Activated T-helper 2 cell treated with anti-CD3 and anti-CD28 coated beads, Interferon-gamma antibody, Interleukin-2, Interleukin-4, amounts not matched to agents 10 μg/mL and 5 μg/mL and 100 μg/mL, durations not matched to agents 14 hours and 24 hours and 36 hours (primary cell): Measurements from ENCODE around the gene SIRT2. TPM values are rescaled to one million over a fixed set of nuclear protein-coding genes. Genes with fewer than 3 reads are reported as not detected.
"Not testable (repeated sequence)": the region's sequence is repeated elsewhere in the genome, so short reads cannot be mapped to it uniquely, and the experiment has no call there.

Source experiments
- DNase-seq: peaks from one replicate; pipeline ENCODE4 v3.0.0; 2021; ENCODE audit warnings: low spot score
- H3K27ac Mint-ChIP-seq: one replicate; pipeline ENCODE4 v1.8.0; 2021; ENCODE audit warnings: mixed read lengths
- H3K27me3 Mint-ChIP-seq: one replicate; pipeline ENCODE4 v1.8.0; 2021; ENCODE audit warnings: low read depth, mixed read lengths
- H3K36me3 Mint-ChIP-seq: one replicate; pipeline ENCODE4 v1.8.0; 2021; ENCODE audit warnings: low read depth, mixed read lengths
- H3K4me1 Mint-ChIP-seq: one replicate; pipeline ENCODE4 v1.8.0; 2021; ENCODE audit warnings: low read depth, mixed read lengths
- H3K4me3 Mint-ChIP-seq: one replicate; pipeline ENCODE4 v1.8.0; 2021; ENCODE audit warnings: low read depth, mild to moderate bottlenecking, moderate library complexity, mixed read lengths
- H3K9me3 Mint-ChIP-seq: one replicate; pipeline ENCODE4 v1.8.0; 2021; ENCODE audit warnings: mixed read lengths
- intact Hi-C: fragments of 100-400 bp; cut with micrococcal nuclease; formaldehyde crosslinking; loops from one replicate; pipeline ENCODE4 v1.15.1; 2023
- total RNA-seq: library from RNA; stranded (reverse); gene quantifications from 2 replicates; pipeline ENCODE4 v1.2.3, GENCODE V29; 2022

Gene SIRT2
- total RNA-seq, 1 donor from 2014 or later, result 29.0 TPM

GRCh38 chr19:38880076-38880881 lies 19.1 kb downstream of the SIRT2 start:
- Mint-ChIP-seq H3K27ac (no peak overlapping the region), H3K27me3 (no peaks in the 10 kb centered on the region), H3K4me1 (peaks cover 19% of the 10 kb centered on the region), H3K9me3 (no peaks in the 10 kb centered on the region), H3K4me3 (peak overlapping the region; percentile 26), H3K36me3 (peaks cover 19% of the 10 kb centered on the region)
- DNase-seq, result no peak
- intact Hi-C loops, result no loop called here

GRCh38 chr19:38879400-38879751 lies 20.0 kb downstream of the SIRT2 start:
- intact Hi-C loops, result no loop called here

GRCh38 chr19:38878575-38879399 lies 20.6 kb downstream of the SIRT2 start:
- intact Hi-C loops, result no loop called here
- Mint-ChIP-seq H3K27me3 (no peaks in the 10 kb centered on the region), H3K4me1 (peaks cover 19% of the 10 kb centered on the region), H3K4me3 (peak overlapping the region; percentile 91), H3K36me3 (peaks cover 19% of the 10 kb centered on the region), H3K9me3 (no peaks in the 10 kb centered on the region), H3K27ac (peak overlapping the region; percentile 95)
- no peak for DNase-seq

More at GRCh38 chr19:38879400-38879751, 20.0 kb downstream of the SIRT2 start:
- Mint-ChIP-seq H3K9me3 (no peaks in the 10 kb centered on the region), H3K4me3 (no peak overlapping the region), H3K27ac (peak overlapping the region; percentile 95), H3K27me3 (no peaks in the 10 kb centered on the region), H3K36me3 (peaks cover 19% of the 10 kb centered on the region), H3K4me1 (peaks cover 19% of the 10 kb centered on the region)
- DNase-seq, result no peak

GRCh38 chr19:38877781-38878574 lies 21.4 kb downstream of the SIRT2 start, which contains the start of gene RINL:
RINL (minus strand) TSS chr19:38878275; CDS start chr19:38876742, 1,533 bp downstream.
- H3K4me3 Mint-ChIP-seq, result peak within 1 kb of the TSS; percentile 91
- no peaks in the 10 kb centered on the region for H3K27me3 Mint-ChIP-seq
- DNase-seq, result peak; percentile 62
- H3K36me3 Mint-ChIP-seq, result peaks cover 23% of the 10 kb centered on the region
- intact Hi-C loops, result no loop called here
- H3K27ac Mint-ChIP-seq, result peak within 1 kb of the TSS; percentile 95
- H3K9me3 Mint-ChIP-seq, result no peaks in the 10 kb centered on the region
- H3K4me1 Mint-ChIP-seq, result peaks cover 21% of the 10 kb centered on the region

GRCh38 chr19:38875656-38876395 lies 23.6 kb downstream of the SIRT2 start:
- peaks cover 30% of the 10 kb centered on the region for H3K36me3 Mint-ChIP-seq
- DNase-seq, result no peak
- no peak overlapping the region for H3K27ac Mint-ChIP-seq
- no peaks in the 10 kb centered on the region for H3K9me3 Mint-ChIP-seq
- intact Hi-C loops, result no loop called here
- H3K27me3 Mint-ChIP-seq, result no peaks in the 10 kb centered on the region
- peaks cover 22% of the 10 kb centered on the region for H3K4me1 Mint-ChIP-seq
- H3K4me3 Mint-ChIP-seq, result peak overlapping the region; percentile 63

DNA sequence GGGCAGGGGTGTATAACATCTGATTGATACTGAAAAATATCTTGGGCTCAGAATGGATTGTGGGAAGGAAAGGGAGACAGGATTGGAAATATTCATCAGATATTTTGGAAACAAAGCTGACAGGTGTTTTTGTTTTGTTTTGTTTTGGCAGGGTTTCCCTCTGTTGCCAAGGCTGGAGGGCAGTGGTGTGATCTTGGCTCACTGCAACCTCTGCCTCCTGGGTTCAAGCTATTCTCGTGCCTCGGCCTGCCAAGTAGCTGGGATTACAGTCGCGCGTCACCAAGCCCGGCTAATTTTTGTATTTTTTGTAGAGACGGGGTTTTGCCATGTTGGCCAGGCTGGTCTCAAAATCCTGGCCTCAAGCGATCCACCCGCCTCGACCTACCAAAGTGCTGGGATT lies 26.0 kb downstream of the SIRT2 start:
- intact Hi-C loops, DNase-seq, H3K27me3 Mint-ChIP-seq, H3K9me3 Mint-ChIP-seq, H3K4me3 Mint-ChIP-seq: not testable (repeated sequence)
- Mint-ChIP-seq H3K4me1 (peaks cover 35% of the 10 kb centered on the region), H3K27ac (peak overlapping the region; percentile 18), H3K36me3 (peaks cover 51% of the 10 kb centered on the region)

DNA sequence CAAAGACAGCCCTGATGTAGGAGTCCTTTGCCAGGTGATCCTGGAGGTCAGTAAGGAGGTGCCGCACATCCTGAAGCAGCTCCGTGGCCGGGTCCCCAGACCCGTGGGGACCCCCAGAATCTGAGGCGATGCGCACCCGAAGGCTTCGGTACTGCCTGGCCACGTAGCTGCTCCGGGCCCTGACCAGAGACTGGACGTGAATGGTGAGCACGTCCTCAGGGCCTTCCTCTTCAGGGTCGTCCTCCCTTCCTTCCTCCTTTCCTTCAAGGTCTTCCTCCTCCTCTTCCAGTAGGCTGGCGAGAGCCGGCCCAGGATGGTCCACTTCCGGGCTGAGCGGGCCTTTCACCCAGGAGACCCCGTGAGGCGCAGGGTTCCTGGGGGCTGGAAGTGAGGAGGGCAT lies 28.8 kb downstream of the SIRT2 start:
- H3K9me3 Mint-ChIP-seq, result no peaks in the 10 kb centered on the region
- H3K4me1 Mint-ChIP-seq, result peaks cover 25% of the 10 kb centered on the region
- H3K36me3 Mint-ChIP-seq, result peaks cover 49% of the 10 kb centered on the region
- no peak for DNase-seq
- intact Hi-C loops, result no loop called here
- no peaks in the 10 kb centered on the region for H3K27me3 Mint-ChIP-seq
- peak overlapping the region; percentile 71 for H3K27ac Mint-ChIP-seq
- peak overlapping the region; percentile 67 for H3K4me3 Mint-ChIP-seq

GRCh38 chr19:38869836-38870607 lies 29.4 kb downstream of the SIRT2 start:
- Mint-ChIP-seq H3K27ac (peak overlapping the region; percentile 82), H3K9me3 (no peaks in the 10 kb centered on the region), H3K4me3 (peak overlapping the region; percentile 83), H3K4me1 (peaks cover 28% of the 10 kb centered on the region), H3K27me3 (no peaks in the 10 kb centered on the region), H3K36me3 (peaks cover 52% of the 10 kb centered on the region)
- intact Hi-C loops, result loop anchor here (2.0 kb wide), 1 partner anchor 17 kb away; no protein-coding TSS in a partner anchor
- DNase-seq, result peak; percentile 91

DNA sequence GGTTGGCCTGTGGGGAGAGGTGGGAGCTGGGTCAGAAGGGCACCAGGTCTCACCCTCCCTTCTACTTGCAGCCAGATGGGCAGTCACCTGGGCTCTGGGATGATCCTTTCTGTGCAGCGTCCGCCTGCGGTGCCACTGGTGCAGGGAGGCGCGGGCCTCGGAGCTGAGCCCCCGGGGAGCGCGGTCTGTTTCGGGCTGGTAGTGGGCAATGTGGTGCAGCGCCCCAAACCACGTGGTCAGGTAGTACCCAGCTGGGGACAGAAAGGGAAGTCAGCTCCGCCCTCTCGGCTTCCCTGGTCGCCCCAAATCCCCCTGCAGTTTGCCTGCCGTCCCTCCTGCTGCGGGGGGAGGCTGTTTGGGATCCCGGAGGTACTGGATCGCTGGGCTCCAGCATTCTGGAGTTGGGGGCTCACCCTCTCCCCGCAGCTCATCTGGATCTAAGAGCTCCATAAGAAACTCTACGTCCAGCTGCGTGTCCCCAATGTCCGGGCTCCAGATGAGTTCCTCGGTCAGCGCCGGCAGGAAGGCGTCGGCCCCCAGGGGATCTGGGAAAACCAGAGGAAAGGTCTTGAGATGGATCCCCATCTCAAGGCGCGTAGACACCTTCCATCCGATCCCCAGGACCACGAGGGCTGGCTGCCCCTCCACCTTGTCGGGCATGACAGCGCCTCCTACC lies 30.1 kb downstream of the SIRT2 start:
- H3K27ac Mint-ChIP-seq, result peak overlapping the region; percentile 82
- DNase-seq, result no peak
- intact Hi-C loops, result loop anchor here (2.0 kb wide), 1 partner anchor 16 kb away; no protein-coding TSS in a partner anchor

DNA sequence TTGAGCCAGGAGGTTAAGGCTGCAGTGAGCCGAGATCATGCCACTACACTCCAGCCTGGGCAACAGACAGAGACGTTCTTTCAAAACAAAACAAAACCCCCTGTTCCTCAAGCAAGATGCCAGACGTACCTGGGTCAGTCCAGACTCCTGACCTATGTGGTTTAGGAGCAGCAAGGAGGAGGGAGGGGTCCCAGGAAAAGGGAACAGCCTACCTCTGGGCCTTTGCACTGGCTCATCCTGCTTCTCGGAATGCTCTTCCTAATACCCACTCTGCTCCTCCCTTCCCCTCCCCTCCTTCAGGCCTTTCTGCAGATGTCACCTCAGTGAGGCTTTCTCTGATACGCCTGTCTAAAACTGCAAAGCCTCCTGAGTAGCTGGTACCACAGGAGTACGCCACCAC lies 30.9 kb downstream of the SIRT2 start:
- H3K4me3 Mint-ChIP-seq, result peak overlapping the region; percentile 83
- H3K27me3 Mint-ChIP-seq, result no peaks in the 10 kb centered on the region
- peaks cover 36% of the 10 kb centered on the region for H3K4me1 Mint-ChIP-seq
- H3K36me3 Mint-ChIP-seq, result peaks cover 55% of the 10 kb centered on the region
- DNase-seq, result no peak
- no peaks in the 10 kb centered on the region for H3K9me3 Mint-ChIP-seq
- peak overlapping the region; percentile 33 for H3K27ac Mint-ChIP-seq
- intact Hi-C loops, result loop anchor here (2.0 kb wide), 1 partner anchor 16 kb away; no protein-coding TSS in a partner anchor

More for the DNA sequence above, 30.1 kb downstream of the SIRT2 start:
- peaks cover 35% of the 10 kb centered on the region for H3K4me1 Mint-ChIP-seq
- peak overlapping the region; percentile 83 for H3K4me3 Mint-ChIP-seq
- H3K27me3 Mint-ChIP-seq, result no peaks in the 10 kb centered on the region
- peaks cover 55% of the 10 kb centered on the region for H3K36me3 Mint-ChIP-seq
- no peaks in the 10 kb centered on the region for H3K9me3 Mint-ChIP-seq
